T-helper 9 cell (primary cell): Measurements from ENCODE around the gene RWDD3.

ENCODE experiments used
- DNase-seq: peaks from one replicate; pipeline ENCODE4 v3.0.0-alpha.2; 2020

Gene RWDD3

DNA sequence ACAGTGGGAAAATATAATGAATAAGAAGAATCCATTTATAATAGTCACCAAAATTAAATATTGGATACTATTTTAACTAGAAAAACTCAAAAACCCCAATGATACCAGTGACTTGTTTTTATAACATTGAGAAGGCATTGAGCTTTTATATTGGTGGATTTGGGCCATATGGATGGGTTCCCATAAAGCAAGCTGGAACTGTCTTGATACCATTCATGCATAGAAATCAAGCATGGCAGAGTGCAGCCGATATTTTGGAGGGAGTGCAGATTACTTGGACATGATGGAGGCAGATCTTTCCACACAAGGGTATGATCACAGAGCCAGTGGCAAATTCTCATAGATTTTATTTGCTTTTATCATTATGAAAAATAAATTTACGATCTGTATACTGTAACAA lies 3.8 kb upstream of the RWDD3 start:
- no peak for DNase-seq

GRCh38 chr1:95230768-95231191 lies 3.2 kb upstream of the RWDD3 start:
- DNase-seq: no peak

DNA sequence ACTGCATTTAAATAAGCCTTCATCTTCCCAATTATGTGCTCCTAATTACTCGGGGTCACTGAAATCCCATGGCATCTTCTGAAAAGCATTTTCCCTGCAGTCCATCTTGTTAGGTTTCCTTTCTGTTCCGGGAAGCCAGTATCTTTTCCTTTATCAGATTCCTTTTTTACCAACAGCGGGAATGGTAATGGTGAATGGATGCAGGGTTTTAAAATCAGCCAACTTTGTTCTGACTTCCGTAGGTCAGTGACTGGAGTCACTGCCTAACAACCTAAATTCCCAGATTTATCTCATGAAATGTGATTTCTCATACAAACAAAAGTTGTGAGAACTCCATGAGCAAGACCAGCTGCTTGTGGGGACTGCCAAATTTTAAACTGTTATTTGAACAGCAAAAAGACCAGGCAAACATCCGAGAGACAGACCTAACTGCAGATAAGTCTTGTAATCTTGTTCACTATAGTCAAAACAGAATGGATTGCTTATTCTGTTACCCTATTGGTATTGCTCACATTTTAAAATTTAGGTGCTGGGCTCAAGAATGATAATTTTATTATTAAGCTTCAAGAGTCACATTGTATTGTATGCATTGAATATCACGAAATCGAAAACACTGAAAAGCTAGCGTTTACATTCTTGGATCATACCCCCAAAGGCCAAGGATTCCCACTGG lies 1.2 kb upstream of the RWDD3 start:
- DNase-seq: no peak

DNA sequence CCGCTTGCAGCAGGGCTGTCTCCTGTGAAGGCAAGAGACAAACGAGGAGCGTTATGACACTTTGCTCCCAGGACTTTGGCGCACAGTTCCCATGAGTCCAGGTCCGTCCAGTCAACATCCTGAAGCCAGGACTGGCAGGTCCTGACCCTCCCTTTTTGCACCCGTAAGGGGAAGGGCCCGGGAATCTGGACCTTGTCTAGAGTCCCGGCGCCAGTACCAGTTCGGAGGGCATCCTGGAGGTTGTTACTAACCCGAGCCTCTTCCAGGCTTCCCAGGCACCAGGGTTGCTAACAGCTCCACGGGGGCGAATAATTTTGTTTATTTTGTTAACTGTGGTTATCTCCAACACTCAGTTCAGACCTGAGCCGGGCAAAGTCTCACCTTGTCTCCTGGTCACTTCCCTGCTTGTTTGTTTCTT lies 682 bp upstream of the RWDD3 start:
- peak; percentile 2 for DNase-seq

GRCh38 chr1:95236784-95237575 lies 3.0 kb downstream of the RWDD3 start:
- no peak for DNase-seq

DNA sequence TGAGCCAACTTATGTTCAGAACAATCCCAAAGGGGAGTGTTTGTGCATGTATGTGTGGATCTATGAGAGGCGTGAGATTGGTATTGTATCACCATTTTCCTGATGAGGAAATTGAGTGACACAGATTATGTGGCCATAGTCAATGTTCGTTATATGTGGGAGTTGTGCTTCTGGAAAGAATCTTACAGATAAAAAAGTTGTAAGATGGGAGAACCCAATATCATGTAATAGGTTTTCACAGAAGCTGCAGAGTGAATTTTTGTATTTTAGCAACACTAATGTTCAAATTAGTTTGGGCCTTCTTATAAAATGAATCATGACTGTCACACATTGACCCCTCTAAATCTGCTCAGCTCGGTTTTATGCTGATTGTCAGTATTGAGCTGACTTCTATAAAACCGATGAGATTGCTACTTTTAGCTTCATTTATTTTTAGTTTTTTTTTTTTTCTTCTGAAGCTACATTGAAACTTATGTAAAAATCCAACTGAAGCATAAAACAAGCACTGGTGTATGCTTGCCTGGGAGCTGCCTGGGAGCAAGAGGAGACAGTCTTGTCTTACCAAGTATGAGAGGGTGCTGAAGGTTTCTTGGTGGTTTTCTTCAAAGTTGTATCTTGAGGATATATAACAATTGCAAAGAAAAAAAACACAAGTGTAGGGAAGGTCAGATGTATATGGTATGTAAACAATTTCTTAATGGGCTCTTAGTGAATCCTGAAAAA lies 4.1 kb downstream of the RWDD3 start:
- no peak for DNase-seq

- no peak for DNase-seq
Measured at GRCh38 chr1:95245029-95245428, 11.0 kb downstream of the RWDD3 start.

- no peak for DNase-seq
Measured at GRCh38 chr1:95246511-95246910, 12.5 kb downstream of the RWDD3 start.

DNA sequence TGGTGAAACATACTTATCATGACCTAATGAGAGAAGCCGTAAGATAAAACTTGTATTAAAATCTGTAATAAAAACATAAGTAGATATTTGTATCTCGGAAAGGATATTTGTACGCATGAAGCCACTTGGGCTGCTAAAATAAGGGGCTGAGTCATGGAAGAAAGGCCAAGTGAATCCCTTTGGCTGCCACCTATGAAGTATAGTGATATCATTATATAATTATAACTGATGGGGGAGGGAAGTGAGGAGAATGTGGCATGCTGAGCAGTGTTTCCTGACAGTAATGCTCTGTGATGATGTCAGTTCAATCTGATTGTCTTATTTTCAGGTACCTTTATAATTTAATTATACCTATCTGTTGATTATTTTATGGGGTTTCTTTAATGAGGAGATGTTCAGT lies 13.6 kb downstream of the RWDD3 start:
- no peak for DNase-seq

DNA sequence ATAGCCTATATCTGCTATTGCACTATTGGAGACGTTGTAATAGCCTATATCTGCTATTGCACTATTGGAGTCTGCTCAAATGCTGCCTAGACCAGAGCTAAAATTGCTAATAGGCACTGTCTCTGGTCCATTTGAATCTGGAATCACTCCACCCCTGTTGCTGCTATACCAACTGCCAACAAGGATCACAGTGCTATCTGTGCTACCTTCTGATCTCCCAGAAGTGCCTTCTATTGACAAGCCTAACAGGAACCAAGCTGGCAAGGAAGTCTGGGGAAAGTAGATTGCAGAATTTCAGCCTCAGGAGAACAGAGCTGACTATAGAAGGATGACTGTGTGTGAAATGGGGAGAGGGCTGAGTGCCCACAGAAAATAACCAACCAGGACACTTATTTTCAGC lies 15.9 kb downstream of the RWDD3 start:
- no peak for DNase-seq

GRCh38 chr1:95252422-95252821 lies 18.4 kb downstream of the RWDD3 start:
- no peak for DNase-seq

DNA sequence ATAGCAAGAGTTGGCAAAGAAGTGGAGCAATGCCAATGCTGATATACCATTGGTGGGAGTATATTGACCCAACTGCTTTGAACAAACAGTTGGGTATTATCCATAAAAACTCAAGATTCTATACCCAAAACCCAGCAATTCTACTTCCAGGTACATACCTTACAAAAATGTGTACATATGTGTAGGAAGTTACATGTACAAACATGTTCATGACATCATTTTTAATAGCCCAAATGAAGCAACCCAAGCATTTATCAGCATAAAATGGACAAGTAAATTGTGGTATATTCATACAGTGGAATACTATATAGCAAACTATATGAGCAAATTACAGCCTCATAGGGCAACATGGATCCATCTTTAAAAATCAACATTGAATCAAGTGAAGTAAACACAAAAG lies 20.9 kb downstream of the RWDD3 start:
- DNase-seq: no peak

GRCh38 chr1:95255826-95256225 lies 21.8 kb downstream of the RWDD3 start:
- no peak for DNase-seq

GRCh38 chr1:95257758-95258157 lies 23.7 kb downstream of the RWDD3 start:
- DNase-seq: no peak

DNA sequence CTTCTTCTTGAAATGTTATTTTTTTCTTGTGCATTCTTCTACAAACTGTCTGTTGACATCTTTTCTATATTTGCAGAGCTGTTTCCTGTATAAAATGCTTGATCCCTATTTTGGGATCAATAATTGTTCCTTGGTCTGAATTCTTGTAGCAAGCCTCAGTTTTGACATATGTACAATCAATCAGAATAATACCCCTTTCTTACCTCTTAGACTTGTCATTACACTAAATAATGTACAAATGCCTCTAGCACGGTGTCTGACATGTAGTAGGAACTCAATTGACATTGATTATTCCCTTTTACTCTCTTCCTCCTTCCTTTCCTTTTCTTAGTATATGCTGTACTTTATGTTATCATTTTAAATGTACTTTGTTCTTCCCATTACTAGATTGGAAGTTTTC lies 25.2 kb downstream of the RWDD3 start:
- no peak for DNase-seq

DNA sequence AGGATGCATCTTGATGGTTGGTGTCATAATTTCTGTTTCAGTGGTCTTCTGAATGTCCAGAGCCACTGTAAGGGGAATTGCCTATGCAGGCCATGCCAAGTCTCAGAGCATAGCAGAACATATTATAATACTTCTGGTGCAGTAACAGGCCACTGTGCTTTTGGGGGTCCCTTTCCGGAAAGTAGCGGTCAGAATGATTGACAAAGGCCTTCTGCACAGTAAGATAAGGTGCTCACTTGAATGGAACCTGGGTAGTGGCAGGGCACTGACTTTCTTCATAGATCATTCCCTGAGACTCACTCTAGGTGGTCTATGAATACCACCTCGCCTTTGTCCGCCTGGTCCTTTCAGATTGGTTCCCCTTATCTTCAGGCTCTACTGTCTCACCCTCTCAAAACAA lies 28.9 kb downstream of the RWDD3 start:
- no peak for DNase-seq

GRCh38 chr1:95263450-95263849 lies 29.4 kb downstream of the RWDD3 start:
- no peak for DNase-seq

GRCh38 chr1:95265106-95265505 lies 31.1 kb downstream of the RWDD3 start:
- DNase-seq: no peak

DNA sequence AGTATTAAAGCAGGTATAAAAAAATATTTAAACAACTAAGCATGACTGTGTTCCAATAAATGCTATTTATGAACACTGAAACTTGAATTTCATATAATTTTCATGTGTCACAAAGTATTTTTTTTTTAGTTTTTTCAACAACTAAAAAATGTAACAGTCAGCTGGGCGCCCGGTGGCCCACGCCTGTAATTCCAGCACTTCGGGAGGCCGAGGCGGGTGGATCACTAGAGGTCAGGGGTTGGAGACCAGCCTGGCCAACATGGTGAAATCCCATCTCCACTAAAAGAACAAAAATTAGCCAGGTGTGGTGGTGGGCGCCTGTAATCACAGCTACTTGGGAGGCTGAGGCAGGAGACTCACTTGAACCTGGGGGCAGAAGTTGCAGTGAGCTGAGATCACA lies 42.4 kb downstream of the RWDD3 start:
- DNase-seq: no peak

DNA sequence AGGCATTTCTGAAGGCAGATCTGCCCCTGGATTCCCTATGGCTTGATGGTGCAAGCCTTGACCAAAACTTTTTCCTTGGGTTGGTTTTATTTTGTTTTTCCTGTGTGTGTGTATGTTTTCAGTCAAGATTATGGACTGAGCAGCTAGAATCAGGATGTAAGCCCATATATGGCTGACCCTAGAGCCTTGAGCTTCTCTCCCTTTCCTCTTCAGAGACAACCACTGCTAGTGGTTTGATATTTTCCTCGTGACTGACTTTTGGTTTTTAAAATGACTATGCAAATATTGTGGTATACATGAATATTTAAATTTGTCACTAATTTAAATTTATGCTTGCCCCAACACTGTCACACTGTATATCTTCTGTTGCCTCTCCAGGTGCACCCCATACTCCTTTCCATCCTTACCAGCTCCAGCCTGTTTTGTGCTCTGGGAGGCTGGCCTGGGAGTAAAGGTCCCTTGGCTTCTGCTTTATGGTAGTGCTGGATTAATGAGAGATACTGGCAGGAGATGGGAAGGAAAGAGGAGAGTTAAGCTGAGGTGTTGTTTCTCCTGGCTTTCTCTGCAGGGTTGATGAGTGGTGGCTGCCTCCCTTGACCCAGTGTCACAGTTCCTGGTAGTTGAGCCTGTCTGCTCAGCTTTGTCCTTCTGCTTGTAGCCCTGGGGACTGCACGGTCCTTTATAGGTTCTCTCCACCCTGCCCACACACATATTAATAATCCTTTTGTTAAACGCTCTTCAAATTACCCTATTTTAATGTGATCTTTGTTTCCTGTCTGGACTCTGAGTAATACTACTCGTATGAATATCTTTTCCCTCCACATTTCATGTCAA lies 44.4 kb downstream of the RWDD3 start:
- no peak for DNase-seq

GRCh38 chr1:95281781-95282517 lies 47.9 kb downstream of the RWDD3 start:
- no peak for DNase-seq

DNA sequence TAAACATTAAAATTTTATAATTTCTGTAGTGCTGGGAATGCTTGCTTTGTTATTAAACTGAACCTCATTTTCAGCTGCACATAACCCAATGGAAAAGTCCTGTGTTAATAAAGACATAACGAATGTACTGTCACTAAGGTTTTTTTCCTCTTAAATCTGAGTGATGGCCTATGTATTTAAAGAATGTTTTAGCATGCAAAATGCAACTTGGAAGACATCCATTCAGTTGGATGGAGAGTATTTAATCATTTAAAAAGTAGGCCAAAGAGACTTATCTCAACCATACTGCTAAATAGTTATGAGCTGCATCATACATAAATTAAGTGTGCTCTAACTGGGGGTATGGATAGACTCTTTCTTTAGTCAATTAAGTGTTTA lies 48.5 kb downstream of the RWDD3 start:
- no peak for DNase-seq
